Measurements from ENCODE around the gene RPS18. TPM values are rescaled to one million over a fixed set of nuclear protein-coding genes. Genes with fewer than 3 reads are reported as not detected.
A peak's percentile ranks its signal among the peaks of the same experiment; 100 is the strongest.

RPS18 gene
- total and polyA plus RNA-seq, 9 of the 15 experiments (the other 6 are each of a cell fraction or from before 2014, with no cell fraction given): 5,023 to 17,516 (median 8,131) TPM

GRCh38 chr6:33314943-33315792, 43.3 kb downstream of the RPS18 start (continued):
- TF ChIP-seq SPI1 (IDR thresholded peaks at IDR 0.05; ENCODE audit: borderline replicate concordance, low read depth, low read length): no peak
- TF ChIP-seq ZNF592 (IDR thresholded peaks at IDR 0.05): no peak
- no peak for TF ChIP-seq CLOCK (CRISPR knock-in tag; IDR thresholded peaks at IDR 0.05; ENCODE audit: borderline replicate concordance)
- no peak for TF ChIP-seq JUND (IDR thresholded peaks at IDR 0.05; ENCODE audit: borderline replicate concordance, low read depth, low read length)
- TF ChIP-seq JUND (tag; IDR thresholded peaks at IDR 0.05; ENCODE audit: borderline replicate concordance, low read depth, low read length): no peak
- no peak; the same call in 1 of the 2 replicates for TF ChIP-seq FOXO4 (CRISPR knock-in tag; IDR thresholded peaks at IDR 0.05)
- no peak for TF ChIP-seq POLR2H (tag; IDR thresholded peaks at IDR 0.05; ENCODE audit: low read depth)
- no peak for TF ChIP-seq MCM2 (IDR thresholded peaks at IDR 0.05; ENCODE audit: low read depth)
- 0 out of 2 replicates have a peak, but pooled peaks have one; percentile 55 for TF ChIP-seq E2F5 (CRISPR knock-in tag; IDR thresholded peaks at IDR 0.05)
- TF ChIP-seq MTA3 (IDR thresholded peaks at IDR 0.05; ENCODE audit: borderline replicate concordance): 0 out of 2 replicates have a peak, but pooled peaks have one; percentile 74
- no peak for TF ChIP-seq POU5F1 (IDR thresholded peaks at IDR 0.05; ENCODE audit: borderline replicate concordance, low read depth, low read length, partially characterized antibody)
- TF ChIP-seq TRIM28 (IDR thresholded peaks at IDR 0.05): no peak
- TF ChIP-seq ZNF24 (IDR thresholded peaks at IDR 0.05): no peak
- TF ChIP-seq ATF2 (CRISPR knock-in tag; IDR thresholded peaks at IDR 0.05): no peak
- TF ChIP-seq FOXJ2 (tag; IDR thresholded peaks at IDR 0.05): no peak

Measured in K562 (cell line).